HG03457 (cell line): Measurements from ENCODE around the gene ILDR2.

ENCODE experiments used
- ATAC-seq: cut with Tn5 transposase; IDR thresholded peaks from one replicate; pipeline ENCODE4 v1.9.1; 2021; ENCODE audit warnings: moderate number of reproducible peaks; ENCODE audit not compliant: unreplicated experiment

ILDR2 gene

GRCh38 chr1:166975361-166976129 is at the start of gene ILDR2:
Gene ILDR2, minus strand, starts transcription at chr1:166975540. Its CDS starts 272 bp downstream, at chr1:166975268.
- ATAC-seq = no peak

GRCh38 chr1:167022384-167022783 is 47.0 kb upstream of the ILDR2 start:
- ATAC-seq = peak; percentile 76

- ATAC-seq = no peak
Measured at GRCh38 chr1:167016100-167016750, 40.9 kb upstream of the ILDR2 start.

- ATAC-seq = no peak
Measured at GRCh38 chr1:167013108-167013929, 38.0 kb upstream of the ILDR2 start.

- ATAC-seq = no peak
Measured at GRCh38 chr1:167012570-167012969, 37.2 kb upstream of the ILDR2 start.

GRCh38 chr1:167011560-167012191 is 36.3 kb upstream of the ILDR2 start:
- no peak for ATAC-seq

- no peak for ATAC-seq
Measured at GRCh38 chr1:167003711-167004110, 28.4 kb upstream of the ILDR2 start.

- ATAC-seq = no peak
Measured at GRCh38 chr1:167002354-167002753, 27.0 kb upstream of the ILDR2 start.

GRCh38 chr1:167000546-167000945 is 25.2 kb upstream of the ILDR2 start:
- no peak for ATAC-seq

GRCh38 chr1:166999500-167000055 is 24.2 kb upstream of the ILDR2 start:
- ATAC-seq = no peak

GRCh38 chr1:166999075-166999474 is 23.7 kb upstream of the ILDR2 start:
- no peak for ATAC-seq

- ATAC-seq = no peak
Measured at GRCh38 chr1:166988974-166989515, 13.7 kb upstream of the ILDR2 start, which contains the start of gene MAEL. Gene MAEL, plus strand, starts transcription at chr1:166989280. Its CDS starts 73 bp downstream, at chr1:166989353.

- no peak for ATAC-seq
Measured at GRCh38 chr1:166981589-166981988, 6.2 kb upstream of the ILDR2 start.

- ATAC-seq = no peak
Measured at GRCh38 chr1:166980818-166981217, 5.5 kb upstream of the ILDR2 start.

- ATAC-seq = no peak
Measured at GRCh38 chr1:166980383-166980782, 5.0 kb upstream of the ILDR2 start.

GRCh38 chr1:166978821-166979220 is 3.5 kb upstream of the ILDR2 start:
- no peak for ATAC-seq

GRCh38 chr1:166977951-166978350 is 2.6 kb upstream of the ILDR2 start:
- ATAC-seq = no peak

- ATAC-seq = no peak
Measured at GRCh38 chr1:166974647-166975345, 544 bp downstream of the ILDR2 start.

GRCh38 chr1:166972826-166973225 is 2.5 kb downstream of the ILDR2 start:
- no peak for ATAC-seq

- ATAC-seq = no peak
Measured at GRCh38 chr1:166972193-166972592, 3.1 kb downstream of the ILDR2 start.
